GM15510 (cell line): Measurements from ENCODE around the gene C12orf43.
A peak's percentile ranks its signal among the peaks of the same experiment; 100 is the strongest.

Experiments used
- POLR2A ChIP-seq: IDR thresholded peaks from 3 replicates; pipeline ENCODE4 v1.6.1; 2011; ENCODE audit warnings: borderline replicate concordance; ENCODE audit not compliant: insufficient read length; ENCODE audit errors: extremely low read depth

C12orf43 gene

GRCh38 chr12:121015825-121016766 lies at the start of gene C12orf43:
TSS of gene C12orf43 (minus strand) at chr12:121016487. CDS start at chr12:121016474, 13 bp downstream.
- TF ChIP-seq POLR2A = peak; percentile 57

GRCh38 chr12:121065345-121065744 lies 49.1 kb upstream of the C12orf43 start:
- TF ChIP-seq POLR2A = no peak

GRCh38 chr12:121064116-121064515 lies 47.8 kb upstream of the C12orf43 start:
- TF ChIP-seq POLR2A = no peak

- TF ChIP-seq POLR2A = no peak
Observed at GRCh38 chr12:121062391-121063045, 46.2 kb upstream of the C12orf43 start.

- no peak for TF ChIP-seq POLR2A
Observed at GRCh38 chr12:121061831-121062230, 45.5 kb upstream of the C12orf43 start.

- peak; percentile 29 for TF ChIP-seq POLR2A
Observed at GRCh38 chr12:121060149-121061001, 44.1 kb upstream of the C12orf43 start.

GRCh38 chr12:121059031-121059898 lies 43.0 kb upstream of the C12orf43 start:
- no peak for TF ChIP-seq POLR2A

- TF ChIP-seq POLR2A = no peak
Observed at GRCh38 chr12:121057794-121058193, 41.5 kb upstream of the C12orf43 start.

- TF ChIP-seq POLR2A = no peak
Observed at GRCh38 chr12:121053706-121054105, 37.4 kb upstream of the C12orf43 start.

GRCh38 chr12:121050725-121051124 lies 34.4 kb upstream of the C12orf43 start:
- no peak for TF ChIP-seq POLR2A

GRCh38 chr12:121048442-121048841 lies 32.2 kb upstream of the C12orf43 start:
- TF ChIP-seq POLR2A = no peak

- TF ChIP-seq POLR2A = no peak
Observed at GRCh38 chr12:121043067-121043466, 26.8 kb upstream of the C12orf43 start.

- TF ChIP-seq POLR2A = peak; percentile 78
Observed at GRCh38 chr12:121038861-121039668, 22.8 kb upstream of the C12orf43 start, which contains the start of gene OASL. TSS of gene OASL (minus strand) at chr12:121039246. CDS start at chr12:121038971, 275 bp downstream.
